ENCODE measurements around the gene COL4A5.

GRCh38 chrX:108541286-108541685, 101.6 kb downstream of the COL4A5 start:
- TF ChIP-seq, protein P1, sequence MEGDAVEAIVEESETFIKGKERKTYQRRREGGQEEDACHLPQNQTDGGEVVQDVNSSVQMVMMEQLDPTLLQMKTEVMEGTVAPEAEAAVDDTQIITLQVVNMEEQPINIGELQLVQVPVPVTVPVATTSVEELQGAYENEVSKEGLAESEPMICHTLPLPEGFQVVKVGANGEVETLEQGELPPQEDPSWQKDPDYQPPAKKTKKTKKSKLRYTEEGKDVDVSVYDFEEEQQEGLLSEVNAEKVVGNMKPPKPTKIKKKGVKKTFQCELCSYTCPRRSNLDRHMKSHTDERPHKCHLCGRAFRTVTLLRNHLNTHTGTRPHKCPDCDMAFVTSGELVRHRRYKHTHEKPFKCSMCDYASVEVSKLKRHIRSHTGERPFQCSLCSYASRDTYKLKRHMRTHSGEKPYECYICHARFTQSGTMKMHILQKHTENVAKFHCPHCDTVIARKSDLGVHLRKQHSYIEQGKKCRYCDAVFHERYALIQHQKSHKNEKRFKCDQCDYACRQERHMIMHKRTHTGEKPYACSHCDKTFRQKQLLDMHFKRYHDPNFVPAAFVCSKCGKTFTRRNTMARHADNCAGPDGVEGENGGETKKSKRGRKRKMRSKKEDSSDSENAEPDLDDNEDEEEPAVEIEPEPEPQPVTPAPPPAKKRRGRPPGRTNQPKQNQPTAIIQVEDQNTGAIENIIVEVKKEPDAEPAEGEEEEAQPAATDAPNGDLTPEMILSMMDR (IDR thresholded peaks at IDR 0.05; ENCODE audit: extremely low read depth in 1 of 2, insufficient read depth in 1 of 2, low read depth in 1 of 2, low read length in 2 of 2), result no peak
- no peak for TF ChIP-seq POLR2AphosphoS5 (IDR thresholded peaks at IDR 0.05; ENCODE audit: insufficient read depth, low read depth, low read length)
- no peak for TF ChIP-seq GATA2 (IDR thresholded peaks at IDR 0.05; ENCODE audit: insufficient read depth, insufficient read length, low read depth, low read length)
- no peak for TF ChIP-seq POLR2A (IDR thresholded peaks at IDR 0.05; ENCODE audit: low read depth, low read length)
- no peak for TF ChIP-seq FOS (IDR thresholded peaks at IDR 0.05; ENCODE audit: borderline replicate concordance, insufficient read depth, low read length)
- TF ChIP-seq MYC (IDR thresholded peaks at IDR 0.05; ENCODE audit: low read depth, low read length), result no peak
- TF ChIP-seq EZH2 (IDR thresholded peaks at IDR 0.05; ENCODE audit: borderline replicate concordance, low read depth, low read length, severe bottlenecking), result no peak
